H9 (cell line): ENCODE data around the gene EZH1. TPM values are rescaled to one million over a fixed set of nuclear protein-coding genes. Genes with fewer than 3 reads are reported as not detected.

Source experiments
- DNase-seq: peaks from one replicate; pipeline ENCODE4 v3.0.0-alpha.2; 2017
- H2AFZ ChIP-seq: one replicate; pipeline ENCODE4 v1.6.1; 2013; ENCODE audit warnings: mild to moderate bottlenecking, low read length, control low read depth, moderate library complexity
- H2AK5ac ChIP-seq: 2 replicates; pipeline ENCODE4 v1.6.1; 2013; ENCODE audit warnings: low read length, control low read depth, mixed read lengths; ENCODE audit not compliant: insufficient read length
- H2BK120ac ChIP-seq: one replicate; pipeline ENCODE4 v1.6.1; 2013; ENCODE audit warnings: low read depth, mild to moderate bottlenecking, low read length, control low read depth, inconsistent platforms; ENCODE audit not compliant: poor library complexity, severe bottlenecking
- H2BK12ac ChIP-seq: 2 replicates; pipeline ENCODE4 v1.6.1; 2013; ENCODE audit warnings: low read length, control low read depth, mixed read lengths, low read depth; ENCODE audit not compliant: insufficient read length
- H2BK15ac ChIP-seq: 2 replicates; pipeline ENCODE4 v1.6.1; 2013; ENCODE audit warnings: low read depth, low read length, control low read depth
- H2BK20ac ChIP-seq: one replicate; pipeline ENCODE4 v1.6.1; 2013; ENCODE audit warnings: low read depth, mild to moderate bottlenecking, low read length, control low read depth, inconsistent platforms; ENCODE audit not compliant: poor library complexity, severe bottlenecking
- H2BK5ac ChIP-seq: 2 replicates; pipeline ENCODE4 v1.6.1; 2013; ENCODE audit warnings: low read length, control low read depth, mixed read lengths; ENCODE audit not compliant: insufficient read length
- H3K14ac ChIP-seq: 2 replicates; pipeline ENCODE4 v1.6.1; 2013; ENCODE audit warnings: low read length, control low read depth; ENCODE audit not compliant: insufficient read depth
- H3K18ac ChIP-seq: 2 replicates; pipeline ENCODE4 v1.6.1; 2013; ENCODE audit warnings: low read depth, mild to moderate bottlenecking, mixed read lengths, low read length, control low read depth; ENCODE audit not compliant: insufficient read length
- H3K23ac ChIP-seq: 2 replicates; pipeline ENCODE4 v1.6.1; 2013; ENCODE audit warnings: low read length, control low read depth, mixed read lengths, low read depth; ENCODE audit not compliant: insufficient read length
- H3K23me2 ChIP-seq: 2 replicates; pipeline ENCODE4 v1.6.1; 2013; ENCODE audit warnings: low read depth, mild to moderate bottlenecking, mixed read lengths, low read length, control low read depth; ENCODE audit not compliant: insufficient read length, poor library complexity, severe bottlenecking
- H3K27ac ChIP-seq: 2 replicates; pipeline ENCODE4 v1.5.1; 2013; ENCODE audit warnings: low read length, control low read depth, mixed read lengths, low read depth; ENCODE audit not compliant: insufficient read length
- H3K27me3 ChIP-seq: 2 replicates; pipeline ENCODE4 v1.6.1; 2013; ENCODE audit warnings: low read length, control low read depth, inconsistent platforms; ENCODE audit not compliant: insufficient read depth
- H3K4ac ChIP-seq: 2 replicates; pipeline ENCODE4 v1.6.1; 2013; ENCODE audit warnings: low read depth, mild to moderate bottlenecking, control low read depth, inconsistent platforms, low read length, moderate library complexity
- H3K4me1 ChIP-seq: 2 replicates; pipeline ENCODE4 v1.6.1; 2013; ENCODE audit warnings: low read length, control low read depth, inconsistent platforms; ENCODE audit not compliant: insufficient read depth
- H3K4me2 ChIP-seq: 2 replicates; pipeline ENCODE4 v1.6.1; 2013; ENCODE audit warnings: low read length, control low read depth, mixed read lengths; ENCODE audit not compliant: insufficient read length, insufficient read depth
- H3K56ac ChIP-seq: 2 replicates; pipeline ENCODE4 v1.6.1; 2013; ENCODE audit warnings: low read depth, mild to moderate bottlenecking, mixed read lengths, low read length, control low read depth; ENCODE audit not compliant: insufficient read length
- H3K79me1 ChIP-seq: 2 replicates; pipeline ENCODE4 v1.6.1; 2013; ENCODE audit warnings: low read depth, mild to moderate bottlenecking, moderate library complexity, low read length, control low read depth, inconsistent platforms; ENCODE audit not compliant: insufficient read depth, poor library complexity, severe bottlenecking
- H3K79me2 ChIP-seq: 2 replicates; pipeline ENCODE4 v1.6.1; 2013; ENCODE audit warnings: low read length, control low read depth, inconsistent platforms; ENCODE audit not compliant: insufficient read depth
- H3K9ac ChIP-seq: 2 replicates; pipeline ENCODE4 v1.6.1; 2013; ENCODE audit warnings: low read length, control low read depth, mixed read lengths; ENCODE audit not compliant: insufficient read length; ENCODE audit errors: extremely low read depth
- H3K9me3 ChIP-seq: one replicate; pipeline ENCODE4 v1.6.1; 2013; ENCODE audit warnings: low read depth, low read length, inconsistent platforms; ENCODE audit not compliant: control insufficient read depth
- H3T11ph ChIP-seq: one replicate; pipeline ENCODE4 v1.6.1; 2013; ENCODE audit warnings: mild to moderate bottlenecking, low read length, control low read depth, inconsistent platforms
- H4K20me1 ChIP-seq: one replicate; pipeline ENCODE4 v1.6.1; 2013; ENCODE audit not compliant: control insufficient read depth, insufficient read length, insufficient read depth
- H4K5ac ChIP-seq: 2 replicates; pipeline ENCODE4 v1.6.1; 2013; ENCODE audit warnings: low read depth, mild to moderate bottlenecking, mixed read lengths, low read length, control low read depth; ENCODE audit not compliant: insufficient read length
- H4K8ac ChIP-seq: replicated peaks from 2 replicates; pipeline ENCODE4 v1.6.1; 2013; ENCODE audit warnings: low read length, control low read depth, mixed read lengths, low read depth; ENCODE audit not compliant: insufficient read length
- H4K91ac ChIP-seq: 2 replicates; pipeline ENCODE4 v1.6.1; 2013; ENCODE audit warnings: low read depth, mild to moderate bottlenecking, moderate library complexity, mixed read lengths, low read length, control low read depth; ENCODE audit not compliant: insufficient read length
- H3K27ac Mint-ChIP-seq, 3 experiments: 2 replicates in 2 of 3; 3 replicates in 1 of 3; pipeline ENCODE4 v1.8.0; 2020 to 2021; ENCODE audit warnings: mixed read lengths in 3 of 3, mild to moderate bottlenecking in 1 of 3, moderate library complexity in 1 of 3
- H3K27me3 Mint-ChIP-seq: 2 replicates; pipeline ENCODE4 v1.8.0; 2021; ENCODE audit warnings: low read depth, mild to moderate bottlenecking, moderate library complexity, mixed read lengths
- H3K36me3 Mint-ChIP-seq, 3 experiments: 2 replicates in 2 of 3; 3 replicates in 1 of 3; pipeline ENCODE4 v1.8.0; 2020 to 2021; ENCODE audit warnings: low read depth in 3 of 3, mixed read lengths in 3 of 3; ENCODE audit not compliant: insufficient read depth in 1 of 3
- H3K4me1 Mint-ChIP-seq, 2 experiments: 2 replicates each; pipeline ENCODE4 v1.8.0; 2020; ENCODE audit warnings: mixed read lengths in 2 of 2
- H3K4me3 Mint-ChIP-seq, 2 experiments: 2 replicates in 1 of 2; 3 replicates in 1 of 2; pipeline ENCODE4 v1.8.0; 2020 to 2021; ENCODE audit warnings: mild to moderate bottlenecking in 2 of 2, mixed read lengths in 2 of 2, moderate library complexity in 1 of 2
- H3K9me3 Mint-ChIP-seq, 2 experiments: 2 replicates in 1 of 2; 3 replicates in 1 of 2; pipeline ENCODE4 v1.8.0; 2020; ENCODE audit warnings: mild to moderate bottlenecking in 2 of 2, mixed read lengths in 2 of 2, moderate library complexity in 1 of 2
- WGBS: extraction: QIAGEN DNeasy Blood & Tissue Kit; methylation state at CpG from one replicate; pipeline ENCODE4 v1.1.7; 2013; ENCODE audit warnings: missing lambda C conversion rate, low lambda C conversion rate, mixed read lengths; ENCODE audit not compliant: insufficient read length; ENCODE audit errors: extremely low coverage; 5-methylcytosine and 5-hydroxymethylcytosine counted together
- total RNA-seq: library from RNA; stranded (reverse); gene quantifications from 2 replicates; pipeline ENCODE4 v1.2.1, GENCODE V29; 2021
- TF ChIP-seq, protein P1 (sequence below): fragments of 200-600 bp; sonication (generic); conservative IDR thresholded peaks from 3 replicates; pipeline ENCODE4 v1.8.0; 2021; ENCODE audit warnings: antibody characterized with exemption, mild to moderate bottlenecking

Gene EZH1
- total RNA-seq, 1 experiment from 2014 or later = 17.9 TPM

DNA sequence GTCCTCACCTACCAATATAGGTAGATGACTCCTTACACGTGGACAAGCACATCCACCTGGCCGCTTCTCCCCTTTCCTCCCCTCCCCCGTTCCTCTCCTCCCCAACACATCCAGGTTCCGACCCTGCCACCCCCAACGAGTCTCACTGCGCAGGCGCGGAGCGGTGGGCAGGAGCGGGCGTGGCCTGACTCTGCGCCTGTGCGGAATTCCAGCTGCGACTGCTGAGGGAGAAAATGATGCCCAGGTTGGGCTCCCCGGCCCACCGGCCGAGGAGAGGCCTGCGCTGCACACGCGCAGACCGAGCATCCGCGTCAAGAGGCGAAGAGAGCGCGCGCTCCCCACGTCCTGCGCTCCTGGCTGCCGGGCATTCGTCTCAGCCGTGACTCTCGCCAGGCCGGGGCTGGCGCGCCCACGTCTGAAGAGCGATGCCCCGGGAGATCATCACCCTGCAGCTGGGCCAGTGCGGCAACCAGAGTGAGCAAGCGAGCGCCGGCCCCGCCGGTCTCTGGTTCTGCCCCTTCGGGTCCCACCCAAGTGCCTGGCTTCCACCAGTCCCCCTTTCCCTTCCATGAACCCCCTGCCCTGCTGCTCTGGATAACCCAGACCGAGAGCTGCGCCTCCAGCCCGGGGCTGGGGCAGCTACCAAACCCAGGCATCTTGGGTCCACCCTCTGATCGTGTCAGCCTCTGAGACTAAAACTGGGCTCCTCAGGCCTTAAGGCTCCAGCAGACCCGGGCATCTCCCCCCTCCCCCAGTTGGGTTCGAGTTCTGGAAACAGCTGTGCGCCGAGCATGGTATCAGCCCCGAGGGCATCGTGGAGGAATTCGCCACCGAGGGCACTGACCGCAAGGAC lies 85.5 kb downstream of the EZH1 start, which contains the start of gene TUBG2:
TSS of gene TUBG2 (plus strand) at position 206 of the 853 bp plus-strand sequence. CDS start at position 426, 220 bp downstream.
- no peak within 1 kb of the TSS for H2BK5ac ChIP-seq
- no peak within 1 kb of the TSS for H3T11ph ChIP-seq
- WGBS = no CpG with 5 or more reads among the region's 59 CpGs
- no peak within 1 kb of the TSS for H2BK120ac ChIP-seq
- H4K8ac ChIP-seq = no peak within 1 kb of the TSS
- H3K14ac ChIP-seq = peak within 1 kb of the TSS; percentile 11; the same call in 1 of the 2 replicates
- peaks cover 0 to 6% of the 10 kb centered on the region in 2 experiments; a peak in 2 of 5 replicates for H3K9me3 Mint-ChIP-seq
- peaks cover 4% of the 10 kb centered on the region for H3K27me3 Mint-ChIP-seq
- no peaks in the 10 kb centered on the region for H3K79me1 ChIP-seq
- H3K23ac ChIP-seq = no peak within 1 kb of the TSS
- H2AFZ ChIP-seq = no peak within 1 kb of the TSS
- H4K5ac ChIP-seq = no peak within 1 kb of the TSS
- no peak within 1 kb of the TSS for H3K4ac ChIP-seq
- peak within 1 kb of the TSS; percentile 51 for H3K9ac ChIP-seq
- peak within 1 kb of the TSS; percentile 85 to 97 (median 90); a peak in 5 of 7 replicates for H3K27ac Mint-ChIP-seq
- H4K91ac ChIP-seq = no peak within 1 kb of the TSS
- H3K23me2 ChIP-seq = no peaks in the 10 kb centered on the region
- no peaks in the 10 kb centered on the region; the same call in 1 of the 2 replicates for H3K4me1 ChIP-seq
- H3K36me3 Mint-ChIP-seq = peaks cover 2 to 27% (median 21%) of the 10 kb centered on the region in 3 experiments; a peak in 6 of 7 replicates
- no peak within 1 kb of the TSS for H2BK20ac ChIP-seq
- no peaks in the 10 kb centered on the region for H4K20me1 ChIP-seq
- peak within 1 kb of the TSS; percentile 66 for H3K4me2 ChIP-seq
- H3K27me3 ChIP-seq = no peaks in the 10 kb centered on the region
- H2BK12ac ChIP-seq = no peak within 1 kb of the TSS
- TF ChIP-seq, protein P1, sequence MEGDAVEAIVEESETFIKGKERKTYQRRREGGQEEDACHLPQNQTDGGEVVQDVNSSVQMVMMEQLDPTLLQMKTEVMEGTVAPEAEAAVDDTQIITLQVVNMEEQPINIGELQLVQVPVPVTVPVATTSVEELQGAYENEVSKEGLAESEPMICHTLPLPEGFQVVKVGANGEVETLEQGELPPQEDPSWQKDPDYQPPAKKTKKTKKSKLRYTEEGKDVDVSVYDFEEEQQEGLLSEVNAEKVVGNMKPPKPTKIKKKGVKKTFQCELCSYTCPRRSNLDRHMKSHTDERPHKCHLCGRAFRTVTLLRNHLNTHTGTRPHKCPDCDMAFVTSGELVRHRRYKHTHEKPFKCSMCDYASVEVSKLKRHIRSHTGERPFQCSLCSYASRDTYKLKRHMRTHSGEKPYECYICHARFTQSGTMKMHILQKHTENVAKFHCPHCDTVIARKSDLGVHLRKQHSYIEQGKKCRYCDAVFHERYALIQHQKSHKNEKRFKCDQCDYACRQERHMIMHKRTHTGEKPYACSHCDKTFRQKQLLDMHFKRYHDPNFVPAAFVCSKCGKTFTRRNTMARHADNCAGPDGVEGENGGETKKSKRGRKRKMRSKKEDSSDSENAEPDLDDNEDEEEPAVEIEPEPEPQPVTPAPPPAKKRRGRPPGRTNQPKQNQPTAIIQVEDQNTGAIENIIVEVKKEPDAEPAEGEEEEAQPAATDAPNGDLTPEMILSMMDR = no peak
- peak within 1 kb of the TSS; percentile 87 to 91 for H3K4me3 Mint-ChIP-seq
- no peak within 1 kb of the TSS for H2AK5ac ChIP-seq
- no peak within 1 kb of the TSS for H3K27ac ChIP-seq
- H3K18ac ChIP-seq = no peak within 1 kb of the TSS
- no peak within 1 kb of the TSS for H2BK15ac ChIP-seq
- H3K4me1 Mint-ChIP-seq = peaks cover 7 to 20% of the 10 kb centered on the region in 2 experiments
- no peak within 1 kb of the TSS for H3K56ac ChIP-seq
- no peaks in the 10 kb centered on the region for H3K79me2 ChIP-seq
- H3K9me3 ChIP-seq = no peaks in the 10 kb centered on the region
- peak; percentile 99 for DNase-seq
